Activated T-cell treated with anti-CD3 and anti-CD28 coated beads, Interleukin-2, amount 50 U/mL, for 72 hours (primary cell): ENCODE data around the gene ADGRL1. TPM values are rescaled to one million over a fixed set of nuclear protein-coding genes. Genes with fewer than 3 reads are reported as not detected.

Experiments
- ATAC-seq, 2 donors: fragments of 150-1000 bp; cut with Tn5 transposase; replicated peaks in 1 of 2; 2 replicates each; pipeline ENCODE4 v1.10.0; 2021; ENCODE audit warnings: moderate library complexity in 2 of 2, mild to moderate bottlenecking in 1 of 2
- DNase-seq, 2 donors: peaks; one replicate each; pipeline ENCODE4 v3.0.0; 2021 to 2022; ENCODE audit warnings: mixed read lengths in 1 of 2
- H3K27ac Mint-ChIP-seq: one replicate; pipeline ENCODE4 v1.8.0; 2022; ENCODE audit warnings: mild to moderate bottlenecking, moderate library complexity, mixed read lengths
- H3K27me3 Mint-ChIP-seq: one replicate; pipeline ENCODE4 v1.8.0; 2022; ENCODE audit warnings: low read depth, mixed read lengths
- H3K36me3 Mint-ChIP-seq, 2 donors: one replicate each; pipeline ENCODE4 v1.8.0; 2022; ENCODE audit warnings: mixed read lengths in 2 of 2, mild to moderate bottlenecking in 1 of 2; ENCODE audit not compliant: insufficient read depth in 2 of 2
- H3K4me1 Mint-ChIP-seq: one replicate; pipeline ENCODE4 v1.8.0; 2022; ENCODE audit warnings: low read depth, mixed read lengths
- H3K4me3 Mint-ChIP-seq, 2 donors: one replicate each; pipeline ENCODE4 v1.8.0; 2022; ENCODE audit warnings: mild to moderate bottlenecking in 2 of 2, mixed read lengths in 2 of 2, moderate library complexity in 2 of 2
- H3K9me3 Mint-ChIP-seq, 2 donors: one replicate each; pipeline ENCODE4 v1.8.0; 2022; ENCODE audit warnings: mixed read lengths in 2 of 2
- total RNA-seq, 2 donors: library from RNA; stranded (reverse); gene quantifications; one replicate each; pipeline ENCODE4 v1.2.3, GENCODE V29; 2022

The ADGRL1 gene
- total RNA-seq, 2 donors from 2014 or later = 15.0 to 21.2 TPM

DNA sequence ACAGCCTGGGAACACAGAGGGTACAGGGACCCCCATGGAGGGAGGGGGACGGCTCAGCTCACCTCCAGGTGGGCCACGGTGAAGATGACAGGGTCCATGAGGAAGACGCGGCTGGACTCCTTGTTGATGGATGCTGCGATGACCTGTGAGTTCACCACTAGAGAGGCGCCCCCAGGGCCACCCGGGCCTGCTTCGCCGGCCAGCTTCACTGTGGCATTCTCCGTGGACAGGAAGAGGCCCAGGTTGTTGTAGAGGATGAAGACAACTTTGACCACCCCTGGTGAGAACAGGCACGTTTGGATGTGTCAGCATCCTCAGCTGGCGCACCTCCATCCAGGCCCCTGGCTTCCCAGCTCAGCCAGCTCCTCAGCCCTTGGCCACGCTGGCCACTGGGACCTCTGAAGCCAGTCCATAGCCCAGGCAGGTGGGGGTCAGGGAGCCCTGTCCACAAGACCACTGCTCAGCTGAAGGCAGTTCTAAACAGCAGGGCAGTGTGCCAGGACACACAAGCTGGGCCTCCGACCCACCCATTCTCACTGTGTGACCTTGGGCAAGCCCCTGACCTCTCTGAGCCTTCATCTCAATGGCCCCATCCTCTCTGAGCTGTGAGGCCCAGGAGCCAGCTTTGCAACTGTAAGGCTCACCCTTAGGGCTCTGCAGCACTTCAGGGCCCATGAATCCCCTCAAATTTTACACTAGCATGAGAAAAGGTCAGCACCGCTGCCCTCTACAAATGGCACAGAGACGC, 47.5 kb downstream of the ADGRL1 start:
- Mint-ChIP-seq H3K9me3 (no peaks in the 10 kb centered on the region), H3K27ac (no peak overlapping the region), H3K4me3 (no peak overlapping the region), H3K36me3 (no peaks in the 10 kb centered on the region), H3K4me1 (no peaks in the 10 kb centered on the region), H3K27me3 (no peaks in the 10 kb centered on the region)
- ATAC-seq (no peak), DNase-seq (no peak)

DNA sequence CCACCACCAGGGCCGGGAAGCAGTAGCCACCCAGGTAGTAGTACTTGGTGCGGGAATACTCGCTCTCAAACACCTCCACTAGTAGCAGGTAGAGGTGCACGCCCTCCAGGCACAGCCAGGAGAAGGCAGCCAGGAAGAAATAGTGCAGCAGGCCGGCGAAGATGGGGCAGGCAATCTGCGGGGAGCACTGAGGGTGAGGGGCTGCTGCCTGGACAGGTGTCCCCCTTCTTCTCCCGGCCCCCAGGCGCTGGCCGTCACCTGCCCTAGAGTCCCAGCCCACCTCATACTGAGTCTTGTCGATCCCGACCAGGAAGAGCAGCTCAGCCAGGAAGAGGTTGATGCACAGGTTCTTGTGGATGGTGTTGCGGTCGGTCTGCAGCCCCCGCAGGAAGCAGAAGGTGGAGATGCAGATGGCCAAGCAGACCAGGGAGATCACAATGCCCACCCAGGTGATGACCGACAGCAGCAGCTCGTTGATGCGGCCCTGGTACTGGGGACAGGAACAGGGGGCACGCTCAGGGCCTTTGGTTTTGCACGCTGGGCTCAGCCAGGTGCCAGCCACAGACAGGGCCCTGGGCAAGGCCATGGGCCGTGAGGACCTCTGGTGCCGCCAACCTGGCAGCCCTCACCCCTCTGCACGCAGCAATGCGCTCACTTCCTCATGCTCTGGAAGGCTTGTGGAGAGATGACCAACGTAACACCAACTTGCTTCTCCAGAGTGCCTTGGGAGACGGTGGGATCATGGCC, 48.8 kb downstream of the ADGRL1 start:
- H3K27me3 Mint-ChIP-seq = no peaks in the 10 kb centered on the region
- no peak overlapping the region for H3K4me3 Mint-ChIP-seq
- DNase-seq = no peak
- ATAC-seq = no peak
- H3K9me3 Mint-ChIP-seq = no peaks in the 10 kb centered on the region
- no peaks in the 10 kb centered on the region for H3K36me3 Mint-ChIP-seq
- H3K27ac Mint-ChIP-seq = no peak overlapping the region
- H3K4me1 Mint-ChIP-seq = no peaks in the 10 kb centered on the region

DNA sequence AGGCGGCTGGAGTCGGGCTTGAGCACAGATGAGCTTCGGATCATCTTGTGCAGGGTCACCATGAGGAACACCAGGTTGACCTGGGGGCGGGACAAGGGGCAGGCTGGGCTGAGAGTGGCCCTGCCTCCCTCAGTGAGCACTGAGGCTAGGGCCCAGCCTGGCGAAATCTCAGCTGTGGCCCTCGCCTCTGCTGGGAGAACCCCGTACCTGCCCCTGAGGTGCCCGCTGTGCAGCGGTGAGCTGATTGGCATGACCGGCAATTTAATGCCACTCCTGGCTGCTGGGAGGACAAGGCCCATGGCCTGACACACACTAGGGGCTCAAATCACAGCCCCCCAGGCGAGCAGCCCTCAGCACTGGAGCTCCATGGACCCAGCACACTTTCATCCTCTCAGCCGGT, 49.8 kb downstream of the ADGRL1 start:
- no peaks in the 10 kb centered on the region for H3K9me3 Mint-ChIP-seq
- H3K36me3 Mint-ChIP-seq = no peaks in the 10 kb centered on the region
- H3K4me1 Mint-ChIP-seq = no peaks in the 10 kb centered on the region
- ATAC-seq (no peak), DNase-seq (no peak)
- no peak overlapping the region for H3K27ac Mint-ChIP-seq
- no peak overlapping the region for H3K4me3 Mint-ChIP-seq
- H3K27me3 Mint-ChIP-seq = no peaks in the 10 kb centered on the region

DNA sequence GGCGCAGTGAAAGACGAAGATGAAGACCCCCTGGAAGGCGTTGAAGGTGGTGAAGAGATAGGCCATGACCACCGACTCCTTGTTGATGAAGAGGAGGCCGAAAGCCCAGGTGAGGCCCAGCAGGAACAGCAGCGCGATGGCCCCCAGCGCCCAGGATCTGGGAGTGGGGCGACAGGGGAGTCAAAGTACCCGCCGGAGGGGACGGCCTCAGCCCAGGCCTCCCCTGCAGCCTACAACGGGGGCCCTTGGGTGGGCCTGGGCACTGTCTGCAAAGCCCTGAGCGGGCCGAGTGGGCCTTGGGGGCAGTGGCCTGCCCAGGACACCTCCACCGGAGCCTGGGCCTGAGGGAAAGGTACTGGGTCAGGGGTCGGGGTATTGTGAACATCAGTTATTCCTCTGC, 50.6 kb downstream of the ADGRL1 start:
- Mint-ChIP-seq H3K9me3 (no peaks in the 10 kb centered on the region), H3K4me1 (no peaks in the 10 kb centered on the region), H3K36me3 (no peaks in the 10 kb centered on the region), H3K27ac (no peak overlapping the region), H3K4me3 (no peak overlapping the region), H3K27me3 (no peaks in the 10 kb centered on the region)
- DNase-seq (no peak), ATAC-seq (no peak)

DNA sequence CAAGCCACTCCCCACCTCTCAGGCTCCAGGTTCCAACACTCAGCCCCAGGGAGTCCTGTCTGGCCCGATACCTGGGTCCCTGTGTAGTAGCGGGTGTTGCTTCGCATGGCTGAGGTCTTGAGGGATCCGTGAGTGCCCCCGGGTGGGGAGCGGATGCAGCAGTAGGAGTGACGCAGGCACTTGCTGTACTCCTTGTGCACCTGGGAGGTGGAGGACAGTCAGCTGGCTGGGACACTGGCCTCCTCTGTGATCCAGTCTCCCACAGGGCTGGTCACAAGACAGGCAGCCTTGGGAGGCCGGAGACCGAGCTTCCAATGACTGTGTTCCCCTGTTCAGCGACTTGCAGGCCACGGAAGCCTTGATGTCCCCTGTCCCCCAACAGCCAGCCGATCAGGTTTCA, 53.3 kb downstream of the ADGRL1 start:
- DNase-seq (no peak), ATAC-seq (no peak)
- no peak overlapping the region for H3K4me3 Mint-ChIP-seq
- H3K27me3 Mint-ChIP-seq = no peaks in the 10 kb centered on the region
- no peak overlapping the region for H3K27ac Mint-ChIP-seq
- H3K9me3 Mint-ChIP-seq = no peaks in the 10 kb centered on the region
- H3K36me3 Mint-ChIP-seq = no peaks in the 10 kb centered on the region
- H3K4me1 Mint-ChIP-seq = peaks cover 26% of the 10 kb centered on the region

DNA sequence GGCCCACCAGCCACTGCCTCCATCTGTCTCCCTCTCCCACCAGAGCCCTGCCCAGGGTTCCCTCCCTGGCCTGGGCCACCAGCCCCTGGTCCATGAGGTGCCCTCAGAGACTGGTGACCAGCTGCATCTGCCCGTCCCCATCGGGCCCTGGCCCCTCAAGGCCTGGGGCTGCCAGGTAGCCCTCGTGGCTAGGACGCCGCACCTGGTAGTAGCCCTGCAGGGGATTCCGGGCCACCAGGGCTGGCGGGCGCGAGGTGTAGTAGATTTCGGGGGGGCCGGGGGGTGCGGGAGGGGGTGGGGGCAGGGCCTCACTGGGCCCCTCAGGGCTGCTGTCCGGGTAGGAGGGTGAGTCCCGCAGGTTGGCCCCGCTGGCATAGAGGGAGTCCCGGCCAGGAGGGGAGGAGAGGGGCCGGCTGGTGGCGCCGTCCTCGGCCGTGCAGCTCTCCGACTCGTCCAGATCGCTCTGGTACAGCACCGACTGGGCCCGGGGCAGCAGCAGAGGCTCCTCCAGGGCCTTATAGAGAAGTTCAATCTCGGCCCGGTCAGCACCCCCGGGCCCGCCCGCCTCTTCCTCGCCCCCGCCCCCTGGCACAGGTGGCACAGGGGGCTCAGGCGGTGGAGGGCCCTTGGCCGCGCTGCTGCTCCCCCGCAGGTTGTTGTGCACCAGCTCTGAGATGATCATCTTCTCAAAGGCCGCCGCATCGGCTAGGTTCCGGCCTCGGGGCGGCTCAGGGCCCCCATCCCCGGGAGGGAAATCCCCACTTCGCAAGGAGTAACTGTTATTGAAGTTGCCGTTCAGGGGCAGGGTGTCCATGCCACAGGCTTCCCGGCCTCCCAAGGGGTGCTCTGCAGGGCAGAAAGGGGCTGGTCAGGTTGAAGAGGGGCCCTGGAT, 55.0 kb downstream of the ADGRL1 start:
- Mint-ChIP-seq H3K27ac (no peak overlapping the region), H3K36me3 (no peaks in the 10 kb centered on the region), H3K27me3 (no peaks in the 10 kb centered on the region), H3K4me3 (peak overlapping the region in 1 of 2 donors; percentile 32), H3K9me3 (no peaks in the 10 kb centered on the region), H3K4me1 (peaks cover 31% of the 10 kb centered on the region)
- no peak for ATAC-seq
- no peak for DNase-seq

DNA sequence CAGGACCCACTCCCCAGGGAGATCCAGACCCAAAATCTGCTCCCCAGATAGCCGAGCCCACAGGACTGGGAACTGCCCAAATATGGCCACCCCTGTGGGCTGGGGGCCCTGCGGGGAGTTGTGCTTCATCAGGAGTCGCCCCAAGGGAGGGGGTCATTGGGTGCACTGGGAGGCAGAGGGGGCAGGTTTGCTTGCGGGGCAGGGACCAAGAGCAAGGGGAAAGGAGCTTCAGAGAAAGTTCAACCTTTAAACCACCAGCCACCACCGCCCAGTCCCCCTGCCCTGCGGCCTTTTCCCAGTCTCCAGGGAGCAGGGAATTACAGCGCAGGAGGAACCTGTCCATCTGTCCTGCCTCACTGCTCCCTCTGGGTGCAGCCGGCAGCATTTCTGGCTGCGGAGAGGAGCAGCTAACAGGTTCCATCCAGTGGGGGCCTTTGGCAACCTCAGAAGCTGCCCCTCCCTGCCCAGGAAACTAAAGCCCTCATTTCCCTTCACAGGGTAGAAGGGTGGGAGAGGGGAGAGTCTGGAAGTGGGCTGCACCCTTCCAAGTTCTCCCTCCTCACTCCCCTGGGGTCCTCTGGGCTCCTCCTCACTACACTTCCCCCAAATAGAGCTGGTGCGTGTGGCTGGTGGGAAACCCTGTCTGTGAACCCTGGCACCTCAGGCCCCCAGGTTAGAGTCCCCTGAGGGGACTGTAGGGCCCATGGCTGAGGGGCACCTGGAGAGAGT, 55.8 kb downstream of the ADGRL1 start:
- H3K27ac Mint-ChIP-seq = peak overlapping the region; percentile 94
- H3K9me3 Mint-ChIP-seq = no peaks in the 10 kb centered on the region
- H3K36me3 Mint-ChIP-seq = no peaks in the 10 kb centered on the region
- peak in 1 of 2 donors; percentile 30 for ATAC-seq
- H3K4me1 Mint-ChIP-seq = peaks cover 35% of the 10 kb centered on the region
- peak in 1 of 2 donors; percentile 33 for DNase-seq
- peak overlapping the region; percentile 89 to 91 for H3K4me3 Mint-ChIP-seq
- H3K27me3 Mint-ChIP-seq = no peaks in the 10 kb centered on the region

DNA sequence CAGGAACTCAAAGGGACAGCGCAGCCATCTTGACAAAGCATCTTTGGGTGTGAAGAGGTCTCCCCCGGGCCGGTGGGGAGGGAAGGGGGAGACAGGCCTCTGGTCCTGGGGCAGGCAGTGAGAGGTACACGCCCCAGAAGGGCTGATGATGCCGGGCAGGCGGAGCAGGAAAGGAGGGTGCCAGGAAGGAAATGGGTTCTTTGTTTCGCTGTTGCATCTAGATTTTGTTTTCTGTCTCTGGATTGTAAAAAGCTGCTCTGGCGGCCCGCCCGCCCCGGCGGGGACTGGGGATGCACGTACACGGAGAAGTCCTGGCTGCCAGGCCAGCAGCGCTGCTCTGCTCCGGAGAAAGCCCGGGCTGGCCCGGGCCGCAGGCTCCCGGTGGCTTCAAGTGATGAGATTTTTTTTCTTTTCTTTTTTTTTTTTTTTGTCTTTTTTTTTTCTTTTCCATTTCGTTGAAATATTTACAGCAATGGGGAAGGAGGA, 56.4 kb downstream of the ADGRL1 start:
- H3K27me3 Mint-ChIP-seq = no peaks in the 10 kb centered on the region

DNA sequence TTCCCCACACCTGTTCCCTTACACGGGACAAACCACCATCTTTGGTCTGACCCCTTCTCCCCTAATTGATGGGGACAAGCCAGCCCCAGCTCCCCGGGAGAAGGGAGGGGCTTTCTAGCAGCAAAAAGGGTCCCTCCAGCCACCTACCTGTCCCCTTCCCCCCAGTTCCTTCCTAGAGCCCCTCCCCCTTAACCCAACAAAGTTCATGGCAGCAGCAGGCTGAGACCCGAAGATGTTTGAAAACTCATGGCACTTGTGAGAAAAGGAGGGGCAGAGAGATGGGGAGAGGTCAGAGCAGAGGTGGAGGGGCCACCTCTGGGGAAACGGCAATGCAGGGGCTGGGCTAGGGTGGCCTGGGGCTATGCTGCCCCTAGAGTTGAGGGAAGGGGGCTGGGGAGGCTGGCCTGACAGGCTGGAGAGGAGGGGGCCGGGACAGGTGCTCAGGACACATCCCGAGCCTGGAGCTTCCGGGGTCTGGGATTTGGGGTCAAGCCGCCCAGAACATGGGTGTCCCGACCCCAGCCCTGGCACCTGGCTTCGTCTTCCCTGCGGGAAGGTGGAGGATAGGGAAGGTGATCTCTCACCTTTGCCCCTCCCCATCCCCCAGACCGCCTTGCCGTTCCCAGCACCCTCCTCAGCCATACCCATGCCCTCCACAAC, 57.1 kb downstream of the ADGRL1 start:
- ATAC-seq (no peak), DNase-seq (no peak)
- Mint-ChIP-seq H3K36me3 (no peaks in the 10 kb centered on the region), H3K4me1 (peaks cover 37% of the 10 kb centered on the region), H3K27ac (peak overlapping the region; percentile 94), H3K27me3 (no peaks in the 10 kb centered on the region), H3K4me3 (peak overlapping the region; percentile 89 to 91), H3K9me3 (no peaks in the 10 kb centered on the region)

More for the DNA sequence above, 56.4 kb downstream of the ADGRL1 start:
- peaks cover 37% of the 10 kb centered on the region for H3K4me1 Mint-ChIP-seq
- DNase-seq (peak; percentile 40 to 53), ATAC-seq (peak; percentile 74 to 81)
- peak overlapping the region; percentile 89 to 91 for H3K4me3 Mint-ChIP-seq
- no peaks in the 10 kb centered on the region for H3K36me3 Mint-ChIP-seq
- peak overlapping the region; percentile 94 for H3K27ac Mint-ChIP-seq
- H3K9me3 Mint-ChIP-seq = no peaks in the 10 kb centered on the region

DNA sequence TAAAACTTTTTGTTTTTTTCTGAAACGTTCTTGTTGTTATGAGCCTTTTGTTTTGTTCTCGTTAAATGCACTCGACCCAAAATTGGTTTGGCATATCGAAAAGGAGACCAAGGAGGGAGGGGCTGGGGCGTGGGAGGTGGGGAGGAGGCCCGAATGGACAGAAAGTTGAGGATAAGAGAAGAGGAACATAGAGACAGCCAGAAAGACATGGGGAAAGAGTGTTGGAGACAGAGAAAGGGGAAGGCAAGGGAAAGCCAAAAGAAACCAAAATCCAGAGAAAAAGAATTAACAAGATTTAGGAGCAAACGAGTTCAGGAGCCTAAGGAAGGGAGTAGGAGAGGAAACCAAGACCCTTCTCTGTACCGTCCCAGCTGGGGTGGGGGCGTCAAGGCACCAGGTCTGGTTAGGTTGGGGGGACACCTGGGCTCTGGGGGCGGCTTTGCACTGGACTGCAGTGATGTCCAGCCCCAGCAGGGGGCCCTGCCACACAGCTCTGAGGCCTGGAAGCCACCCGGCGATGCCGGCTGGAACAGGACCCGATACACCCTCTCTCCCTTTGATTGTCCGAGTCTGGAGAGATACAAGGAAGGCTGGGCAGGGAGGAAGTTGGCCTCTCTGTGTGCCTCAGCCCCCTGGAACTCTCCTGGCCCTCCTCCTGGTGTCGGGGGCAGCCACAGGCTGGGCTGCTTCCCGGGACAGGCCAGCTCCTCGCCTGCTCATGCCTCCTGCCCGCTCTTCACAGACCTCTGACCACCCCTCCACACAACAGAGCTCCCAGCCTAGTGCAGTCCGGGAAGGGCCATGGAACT, 58.0 kb downstream of the ADGRL1 start:
- peak overlapping the region; percentile 65 to 91 for H3K4me3 Mint-ChIP-seq
- peak; percentile 67 to 75 for DNase-seq
- no peaks in the 10 kb centered on the region for H3K27me3 Mint-ChIP-seq
- H3K36me3 Mint-ChIP-seq = no peaks in the 10 kb centered on the region
- H3K9me3 Mint-ChIP-seq = no peaks in the 10 kb centered on the region
- H3K27ac Mint-ChIP-seq = peak overlapping the region; percentile 33
- peak; percentile 71 to 75 for ATAC-seq
- H3K4me1 Mint-ChIP-seq = peaks cover 37% of the 10 kb centered on the region

DNA sequence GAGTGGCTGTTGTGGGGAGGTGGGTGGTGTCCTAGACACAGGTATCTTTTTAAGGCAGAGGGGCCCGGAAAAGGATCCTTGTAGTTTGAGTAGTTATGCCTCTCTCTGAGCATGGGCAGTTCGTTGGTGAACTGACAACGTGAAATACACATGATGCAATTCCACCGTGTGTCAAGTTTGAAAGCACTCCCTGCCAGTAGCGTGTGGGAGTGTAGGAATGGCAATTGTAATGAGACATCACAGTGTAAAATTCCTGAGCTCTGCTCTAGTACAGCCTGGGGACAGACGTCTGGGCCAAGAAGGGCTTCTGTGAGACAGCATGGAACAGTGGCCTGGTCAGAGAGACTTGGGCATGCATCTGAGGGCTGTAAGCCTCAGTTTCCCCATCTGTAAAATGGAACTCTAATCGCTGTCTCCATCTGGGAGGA, 59.2 kb downstream of the ADGRL1 start:
- H3K4me3 Mint-ChIP-seq = no peak overlapping the region
- H3K36me3 Mint-ChIP-seq = no peaks in the 10 kb centered on the region
- H3K27ac Mint-ChIP-seq = no peak overlapping the region
- peaks cover 44% of the 10 kb centered on the region for H3K4me1 Mint-ChIP-seq
- ATAC-seq (no peak), DNase-seq (no peak)
- no peaks in the 10 kb centered on the region for H3K9me3 Mint-ChIP-seq
- H3K27me3 Mint-ChIP-seq = no peaks in the 10 kb centered on the region
